HG02938 (cell line): ENCODE measurements around the gene NFIA.
A peak's percentile ranks its signal among the peaks of the same experiment; 100 is the strongest.

Experiments
- ATAC-seq: cut with Tn5 transposase; IDR thresholded peaks from one replicate; pipeline ENCODE4 v1.9.1; 2021; ENCODE audit warnings: mild to moderate bottlenecking, moderate library complexity; ENCODE audit not compliant: unreplicated experiment

The NFIA gene

GRCh38 chr1:61322008-61322744, 239.8 kb downstream of the NFIA start:
- no peak for ATAC-seq

GRCh38 chr1:61322769-61323168, 240.4 kb downstream of the NFIA start:
- no peak for ATAC-seq

DNA sequence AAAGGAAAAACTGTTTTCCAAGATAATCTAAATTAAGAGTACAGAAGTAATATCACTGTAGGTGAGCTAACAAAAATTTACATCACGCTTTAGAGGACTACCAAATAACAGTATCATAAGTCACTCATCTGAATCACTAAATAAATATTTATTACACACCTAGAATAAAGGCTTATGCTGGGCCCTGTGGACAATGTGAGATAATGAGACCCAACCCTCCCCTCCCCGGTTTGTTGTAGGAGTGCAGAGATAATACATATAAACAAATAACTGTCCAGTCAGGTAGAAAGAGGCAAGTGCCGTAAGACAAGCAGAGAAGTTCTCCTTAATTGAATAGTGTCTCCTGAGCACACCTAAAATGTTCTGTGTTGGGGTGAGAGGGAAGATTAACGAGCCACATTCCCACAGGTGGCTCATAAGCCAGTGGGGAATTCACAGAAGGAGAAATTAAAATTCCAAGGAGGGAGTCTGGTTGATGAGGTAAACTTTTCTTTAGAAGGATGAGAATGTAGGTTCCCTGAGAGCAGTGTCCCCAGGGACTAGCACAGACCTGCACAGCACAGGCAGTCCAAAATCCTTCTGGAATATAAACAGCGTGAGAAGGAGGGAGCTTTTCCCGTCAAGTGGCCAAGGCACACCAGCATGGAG, 241.4 kb downstream of the NFIA start:
- no peak for ATAC-seq

GRCh38 chr1:61326713-61327112, 244.4 kb downstream of the NFIA start:
- ATAC-seq, result no peak

DNA sequence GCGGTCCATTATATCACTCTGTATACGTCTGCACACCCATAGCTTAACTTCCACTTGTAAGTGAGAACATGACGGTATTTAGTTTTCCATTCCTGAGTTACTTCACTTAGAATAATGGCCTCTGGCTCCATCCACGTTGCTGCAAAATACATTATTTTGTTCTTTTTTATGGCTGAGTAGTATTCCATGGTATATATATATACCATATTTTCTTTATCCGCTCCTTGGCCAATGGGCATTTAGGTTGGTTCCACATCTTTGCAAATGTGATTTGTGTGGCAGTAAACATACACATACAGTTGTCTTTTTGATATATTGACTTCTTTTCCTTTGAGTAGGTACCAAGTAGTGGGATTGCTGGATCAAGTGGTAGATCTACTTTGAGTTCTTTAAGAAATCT, 245.1 kb downstream of the NFIA start:
- no peak for ATAC-seq

- ATAC-seq, result no peak
Measured at GRCh38 chr1:61329556-61329955, 247.2 kb downstream of the NFIA start.

GRCh38 chr1:61330018-61330417, 247.7 kb downstream of the NFIA start:
- ATAC-seq, result no peak

DNA sequence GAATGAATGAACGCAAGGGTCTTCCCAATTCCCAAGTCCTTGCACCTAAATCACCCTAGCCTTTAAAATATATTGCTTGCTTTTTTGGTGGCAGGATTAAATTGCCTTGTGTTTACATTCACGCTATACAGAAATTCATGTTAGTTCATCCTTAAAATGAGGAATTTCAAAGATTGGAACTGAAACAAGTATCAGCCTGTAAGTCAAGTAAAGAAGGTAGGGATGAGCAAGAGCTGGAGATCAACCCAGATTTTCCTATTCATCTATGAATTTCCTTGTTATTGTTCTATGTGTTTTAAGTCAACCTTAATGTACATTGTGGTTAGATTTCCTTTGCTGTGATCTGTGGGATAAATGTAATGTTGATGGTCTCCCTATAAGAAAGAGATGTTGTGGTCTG, 248.2 kb downstream of the NFIA start:
- no peak for ATAC-seq

DNA sequence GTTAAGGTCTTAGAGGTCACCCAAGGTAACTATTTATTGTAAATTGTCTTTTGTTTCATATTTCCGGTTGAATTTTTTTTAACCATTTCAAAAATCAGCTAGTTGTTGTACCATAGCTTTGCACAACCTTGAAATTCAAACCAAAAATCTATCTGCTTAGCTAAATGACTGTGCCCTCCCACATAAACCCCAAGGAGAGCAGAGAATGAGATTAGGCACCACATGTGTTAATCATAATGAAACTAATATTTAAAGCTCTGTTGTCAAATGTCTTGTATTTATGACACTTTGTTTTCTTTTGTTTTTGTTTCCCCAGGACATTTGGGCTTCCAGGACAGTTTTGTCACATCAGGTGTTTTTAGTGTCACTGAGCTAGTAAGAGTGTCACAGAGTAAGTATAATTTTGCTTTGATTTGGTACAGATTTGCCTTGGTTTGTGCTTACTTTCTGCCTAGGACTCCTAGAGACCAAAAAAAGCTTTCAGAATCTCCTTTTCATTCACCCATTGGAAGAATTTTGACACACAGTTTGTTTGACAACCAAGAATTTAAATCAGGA, 249.9 kb downstream of the NFIA start:
- peak; percentile 98 for ATAC-seq

- ATAC-seq, result no peak
Measured at GRCh38 chr1:61332796-61333195, 250.4 kb downstream of the NFIA start.

DNA sequence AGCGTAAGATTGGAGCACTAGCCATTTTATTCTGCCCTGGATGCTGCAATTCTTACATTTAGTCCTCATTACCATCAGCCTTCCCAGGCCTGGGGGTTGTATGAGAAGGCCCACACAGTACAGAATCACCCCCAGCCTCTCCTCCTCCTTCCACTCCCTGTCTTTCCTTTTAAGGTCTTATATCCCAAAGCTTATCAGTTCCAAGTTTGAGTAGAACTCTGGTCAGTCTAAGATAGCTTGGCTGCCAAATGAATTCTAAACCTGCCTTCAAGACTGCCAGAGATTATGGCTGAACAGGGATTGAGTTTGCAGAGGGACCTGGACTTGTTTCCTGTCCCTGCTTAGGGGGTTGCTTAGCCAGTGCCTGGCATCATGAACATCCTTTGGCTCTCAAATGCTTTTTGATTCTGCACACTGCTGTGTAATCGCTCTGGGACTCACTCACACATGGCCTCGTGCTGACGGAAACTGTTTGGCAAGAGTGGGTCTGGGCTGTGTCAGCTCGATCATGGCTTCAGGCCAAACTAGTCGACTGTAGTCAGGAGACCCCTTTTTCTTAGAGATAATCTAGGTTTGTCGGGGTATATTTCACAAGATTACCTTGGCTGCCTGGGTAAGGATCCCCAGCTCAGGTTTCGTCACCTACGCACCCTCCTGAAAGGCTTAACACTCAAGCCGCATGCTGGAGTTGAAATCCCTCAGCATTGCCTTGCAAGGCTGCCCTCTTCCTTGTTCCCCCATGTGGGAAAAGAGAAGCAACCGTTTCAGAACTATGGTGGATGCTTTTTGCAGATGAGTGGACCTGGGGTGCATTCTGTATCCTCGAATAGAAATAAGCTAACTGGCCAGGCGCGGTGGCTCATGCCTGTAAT, 252.6 kb downstream of the NFIA start:
- ATAC-seq, result no peak

DNA sequence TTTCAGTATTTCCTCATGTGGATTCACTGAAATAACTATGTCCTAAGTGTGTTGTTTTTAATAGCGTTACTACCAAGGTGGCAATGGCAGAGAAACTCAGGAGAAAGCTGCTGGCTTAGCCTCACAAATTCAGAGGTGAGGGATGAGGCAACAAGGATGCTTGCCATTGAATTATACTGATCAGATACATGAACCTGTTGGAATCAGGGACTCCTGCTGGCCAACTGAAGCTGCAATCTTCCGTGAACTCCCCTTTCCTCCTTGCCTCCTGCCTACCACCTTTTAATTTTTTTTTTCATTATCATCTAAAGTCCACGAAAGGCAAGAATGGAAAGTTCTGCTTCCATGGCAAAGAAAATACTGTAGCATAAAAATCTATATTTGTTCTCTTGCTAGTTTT, 254.7 kb downstream of the NFIA start:
- ATAC-seq, result no peak

GRCh38 chr1:61337441-61337951, 255.1 kb downstream of the NFIA start:
- ATAC-seq, result no peak

- ATAC-seq, result no peak
Measured at GRCh38 chr1:61337981-61338848, 255.9 kb downstream of the NFIA start.

- ATAC-seq, result no peak
Measured at GRCh38 chr1:61338899-61339298, 256.5 kb downstream of the NFIA start.

- no peak for ATAC-seq
Measured at GRCh38 chr1:61341426-61341825, 259.1 kb downstream of the NFIA start.

GRCh38 chr1:61343734-61344420, 261.5 kb downstream of the NFIA start:
- ATAC-seq, result no peak

DNA sequence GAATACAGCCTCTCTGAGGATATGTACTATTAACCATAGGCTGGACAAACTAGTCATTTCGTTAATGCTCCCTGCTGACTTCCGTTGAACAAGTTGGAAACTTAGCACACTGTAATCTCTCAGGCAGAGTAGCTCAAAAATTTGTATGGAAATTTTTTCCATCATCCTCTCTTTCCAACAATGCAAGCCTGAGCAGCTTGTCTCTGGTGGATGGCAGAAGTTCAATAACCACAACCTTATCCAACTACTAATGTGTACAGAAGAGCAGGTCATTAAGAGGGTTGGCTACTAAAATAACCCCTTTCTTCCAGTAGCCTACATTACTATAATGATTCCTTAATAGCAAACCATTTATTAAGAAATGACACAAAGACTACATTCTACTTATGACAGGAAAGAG, 262.3 kb downstream of the NFIA start:
- ATAC-seq, result no peak

DNA sequence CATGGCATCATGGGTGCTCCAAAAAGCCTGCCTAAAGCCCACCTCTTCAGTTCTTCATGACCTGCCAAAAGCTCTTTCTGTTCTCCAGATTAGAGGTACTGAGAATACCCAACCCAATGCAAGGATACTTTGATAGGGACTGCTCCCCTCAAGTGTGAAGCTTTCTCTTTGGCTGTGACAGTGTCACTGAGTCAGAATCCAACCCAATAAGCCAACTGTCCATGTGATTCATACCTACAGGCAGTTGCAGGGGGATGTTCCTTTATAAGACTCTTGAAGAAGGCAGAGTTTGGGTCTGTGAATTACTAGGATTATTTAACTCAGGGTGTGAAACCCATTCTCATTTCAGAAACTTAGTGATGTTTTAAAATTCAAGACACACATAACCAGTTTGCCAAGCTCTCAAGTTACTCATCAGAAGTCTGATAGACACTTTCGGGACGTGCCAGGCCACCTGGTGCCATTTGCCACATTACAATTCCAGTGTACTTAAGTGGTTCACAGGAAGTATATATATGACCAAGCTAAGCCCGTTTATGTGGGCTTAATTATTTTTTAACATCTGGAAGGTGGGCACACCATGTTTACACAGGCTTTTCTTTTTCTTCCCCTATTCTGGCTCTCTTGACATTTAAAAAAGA, 265.8 kb downstream of the NFIA start:
- no peak for ATAC-seq
